Activated CD4-positive, alpha-beta T cell treated with anti-CD3 and anti-CD28 coated beads, Interleukin-10, Interleukin-2, amounts not matched to agents 100 ng/mL and 50 ng/mL, durations not matched to agents 16 hours and 8 hours (primary cell): ENCODE measurements around the gene BABAM2.

ENCODE experiments used
- DNase-seq: peaks from one replicate; pipeline ENCODE4 v3.0.0-alpha.2; 2020

Gene BABAM2

DNA sequence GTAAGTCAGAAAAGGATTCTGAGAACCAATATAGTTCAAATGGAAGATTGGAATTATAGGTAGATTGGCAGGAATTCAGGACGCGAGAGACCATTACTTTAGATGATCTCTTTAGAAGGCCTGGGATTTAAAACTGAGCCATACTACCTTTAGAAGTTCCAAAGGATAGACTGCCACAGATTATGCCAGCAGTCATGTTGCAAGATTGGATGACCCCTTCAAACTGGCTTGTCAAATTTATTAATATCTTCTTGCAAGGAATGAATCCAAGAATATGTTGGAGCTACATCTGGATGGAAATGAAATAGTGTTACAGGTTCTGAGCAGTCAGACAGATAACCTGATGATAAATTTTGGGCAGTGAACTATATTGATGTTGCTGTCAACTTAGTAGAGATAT, 22.0 kb downstream of the BABAM2 start:
- DNase-seq: no peak

DNA sequence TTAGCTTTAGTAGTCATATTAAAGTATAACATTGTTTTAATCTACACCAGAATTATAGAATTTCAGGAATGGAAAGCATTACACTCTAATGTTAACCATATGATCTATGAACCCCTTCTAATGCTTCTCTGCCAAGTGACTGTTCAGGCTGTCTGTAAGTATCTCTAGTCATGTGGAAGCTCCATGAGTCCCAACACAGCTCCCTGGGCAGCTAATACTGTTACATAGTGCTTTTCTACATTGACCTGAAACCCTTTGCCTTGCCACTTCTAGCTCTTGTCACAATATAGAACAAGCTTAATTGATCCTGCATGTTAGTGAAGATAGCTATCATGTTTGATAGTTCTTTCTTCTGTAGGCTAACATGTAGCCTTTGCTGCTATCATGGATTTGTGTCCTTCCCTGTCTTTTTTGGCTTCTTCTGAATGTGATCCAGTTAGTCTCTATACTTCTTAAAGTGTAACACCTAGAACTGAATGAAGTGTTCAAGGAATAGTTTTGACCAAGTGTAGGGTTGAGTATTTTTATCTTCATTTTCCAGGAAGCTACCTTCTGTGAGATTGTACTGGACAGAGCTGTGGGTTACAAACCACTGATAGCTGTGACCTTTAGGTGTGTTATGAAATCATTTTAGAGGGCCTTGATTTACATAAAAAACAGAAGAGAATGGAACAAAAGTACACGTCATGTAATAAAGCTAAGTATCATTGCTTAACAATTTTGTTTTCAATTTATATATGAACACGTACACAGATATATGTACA, 23.7 kb downstream of the BABAM2 start:
- no peak for DNase-seq

DNA sequence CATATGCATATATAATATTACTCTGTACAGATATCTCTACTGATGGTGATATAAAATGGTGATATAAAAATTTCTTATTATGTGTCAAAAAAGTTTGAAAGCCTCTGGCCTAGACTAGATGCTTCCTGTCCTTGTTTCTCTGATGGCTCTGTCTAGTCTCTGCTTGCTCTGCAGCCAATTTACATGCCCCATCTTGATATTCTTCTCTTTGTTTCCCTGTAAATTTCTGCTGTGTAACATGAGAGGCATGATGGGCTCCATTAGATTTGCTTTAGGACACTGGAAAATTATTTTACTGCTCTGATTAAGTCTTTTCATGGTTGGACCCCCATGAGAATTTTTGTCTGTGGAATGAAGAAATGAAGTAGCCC, 24.3 kb downstream of the BABAM2 start:
- DNase-seq: no peak

DNA sequence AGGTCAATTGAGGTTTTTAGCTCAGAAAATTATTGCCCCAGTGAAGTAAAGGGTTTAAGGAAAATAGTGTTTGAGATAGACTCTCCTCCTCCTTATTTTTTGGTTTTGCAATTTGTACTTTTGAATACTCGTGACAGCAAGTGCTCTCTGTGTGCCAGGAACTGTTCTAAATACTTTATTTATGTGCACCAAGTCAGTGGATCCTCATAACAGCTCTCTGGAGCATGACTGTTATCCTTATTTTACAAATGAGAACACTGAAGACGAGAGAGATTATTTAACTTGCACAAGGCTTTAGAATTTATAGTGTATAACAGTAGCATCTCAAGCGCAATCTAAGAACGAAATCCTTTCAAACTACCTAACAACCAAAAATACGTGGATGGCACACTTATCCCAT, 24.7 kb downstream of the BABAM2 start:
- DNase-seq: no peak

DNA sequence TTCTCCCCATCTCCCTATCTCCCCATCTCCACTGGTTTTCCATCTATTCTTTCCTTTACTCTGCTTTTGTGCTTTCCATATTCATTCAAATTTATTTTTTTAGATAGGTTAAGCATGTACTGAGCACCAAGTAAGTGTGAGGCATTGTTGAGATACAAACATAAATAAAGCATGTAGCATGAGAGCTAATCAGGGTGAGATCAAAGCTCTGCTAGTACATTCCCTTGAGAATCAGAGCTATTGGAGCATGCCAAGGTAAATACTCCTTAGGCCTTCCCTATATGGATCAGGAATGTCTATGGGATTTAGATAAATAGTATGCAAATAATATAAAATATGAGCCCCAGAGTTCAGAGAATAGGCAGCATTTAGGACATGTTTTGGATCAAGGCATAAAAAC, 25.3 kb downstream of the BABAM2 start:
- DNase-seq: no peak

DNA sequence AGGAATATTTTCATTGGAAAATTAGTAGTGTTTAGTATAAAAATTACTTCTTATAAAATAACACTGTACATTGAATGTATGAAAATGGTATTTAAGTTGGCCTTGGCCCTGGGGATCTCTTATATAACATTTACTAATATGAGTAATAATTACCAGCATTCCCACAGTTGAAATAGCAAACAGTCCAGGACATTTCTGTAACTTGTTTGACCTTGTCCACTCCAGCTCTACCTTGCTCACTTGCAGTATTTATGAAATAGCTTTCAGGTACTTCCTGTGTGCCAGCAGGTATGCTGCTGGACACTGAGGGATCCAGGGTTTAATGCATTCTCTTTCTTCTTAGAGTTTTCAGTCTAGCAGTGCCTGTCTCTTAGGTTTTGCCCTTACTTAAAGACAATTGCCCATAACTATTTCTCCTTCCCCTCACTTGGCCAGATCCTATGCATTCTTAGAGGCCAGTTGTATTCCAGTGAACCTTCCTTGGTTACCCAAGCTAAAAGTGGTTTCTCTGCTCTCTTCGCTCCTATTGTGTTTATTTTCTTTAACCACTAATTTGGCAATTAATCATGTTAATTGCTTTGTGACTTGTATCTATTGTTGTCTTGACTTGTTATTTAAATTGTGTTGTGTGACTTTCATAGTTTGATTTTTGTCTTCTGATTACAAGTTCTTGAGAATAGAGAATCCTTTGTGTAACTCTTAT, 25.9 kb downstream of the BABAM2 start:
- DNase-seq: no peak

DNA sequence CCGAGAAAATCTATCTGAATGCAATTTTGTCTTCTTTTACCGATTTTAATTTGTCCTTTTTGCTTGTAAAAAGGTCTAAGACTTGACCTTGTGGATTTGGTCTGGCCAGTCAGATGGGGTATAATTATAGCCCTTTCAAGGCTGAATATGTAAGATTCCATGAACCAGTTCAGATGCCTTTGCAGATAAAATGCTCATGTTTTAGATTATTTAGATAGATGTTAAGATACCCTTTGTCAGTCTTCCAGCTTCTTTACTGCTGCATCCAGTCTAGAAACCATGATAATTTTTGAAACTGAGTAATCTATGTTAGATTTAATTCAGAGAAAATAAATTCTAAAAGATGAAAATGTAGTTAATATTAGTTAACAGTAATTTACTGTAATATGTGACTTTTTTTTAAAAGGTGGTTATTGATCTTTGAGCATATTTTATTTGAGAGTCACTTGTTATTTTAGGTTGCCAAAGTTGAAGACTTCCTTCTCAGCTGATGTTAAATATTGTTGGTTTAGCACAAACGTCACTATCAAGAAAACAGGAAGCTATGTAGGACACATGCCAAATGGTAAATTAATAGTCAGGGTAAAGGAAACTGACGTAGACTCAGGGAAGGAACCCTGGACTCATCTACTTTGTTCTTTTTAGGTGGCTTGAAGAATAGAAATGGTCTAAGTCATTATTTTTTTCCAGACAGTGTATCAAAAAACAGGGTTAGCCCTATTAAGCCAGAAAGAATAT, 29.8 kb downstream of the BABAM2 start:
- DNase-seq: no peak

DNA sequence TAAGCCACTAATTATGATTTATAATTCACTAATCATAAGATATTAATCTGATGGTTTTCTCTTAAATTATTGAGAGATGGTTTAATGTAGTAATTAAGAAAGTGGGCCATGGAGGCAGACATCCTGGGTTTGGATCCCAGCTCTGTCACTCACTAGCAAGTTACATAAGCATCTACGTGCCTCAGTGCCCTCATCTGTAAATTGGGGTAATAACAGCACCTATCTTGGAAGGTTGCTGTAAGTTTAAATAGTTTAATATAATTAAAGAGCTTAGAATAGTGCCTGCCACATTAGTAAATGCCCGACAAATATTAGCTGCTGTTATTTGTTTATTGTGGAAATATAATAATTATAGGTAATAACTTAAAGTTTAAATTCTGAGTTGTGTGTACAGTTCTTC, 30.9 kb downstream of the BABAM2 start:
- no peak for DNase-seq

DNA sequence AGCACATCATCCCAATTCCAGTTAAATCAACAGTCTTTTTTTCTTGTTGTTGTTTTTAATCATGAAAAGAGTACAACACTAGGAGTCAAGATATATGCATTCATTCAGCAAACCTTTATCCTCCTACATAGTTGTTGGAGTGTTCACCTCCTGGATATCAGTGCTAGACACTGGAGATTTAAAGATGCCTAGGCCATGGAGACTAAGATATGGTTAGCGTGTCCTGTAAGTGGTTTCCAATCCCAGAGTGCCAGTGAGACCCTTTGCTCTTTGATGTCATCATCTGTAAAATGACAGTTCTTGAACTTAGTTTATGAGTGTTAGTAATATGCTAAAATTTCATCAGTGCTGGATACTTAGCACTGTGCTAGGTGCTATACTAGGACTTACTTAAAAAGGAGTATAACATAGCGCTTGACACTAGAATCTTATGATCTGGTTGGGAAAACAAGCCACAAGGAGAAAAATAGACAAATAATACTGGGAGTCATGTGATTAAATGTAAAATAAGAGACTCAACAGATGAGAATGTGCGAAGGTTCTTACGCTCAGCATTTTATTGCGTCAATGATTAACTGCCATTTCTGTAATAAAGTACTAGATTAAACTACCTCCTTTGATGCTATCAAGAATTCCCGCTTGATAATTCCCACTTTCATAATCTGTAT, 31.5 kb downstream of the BABAM2 start:
- no peak for DNase-seq

DNA sequence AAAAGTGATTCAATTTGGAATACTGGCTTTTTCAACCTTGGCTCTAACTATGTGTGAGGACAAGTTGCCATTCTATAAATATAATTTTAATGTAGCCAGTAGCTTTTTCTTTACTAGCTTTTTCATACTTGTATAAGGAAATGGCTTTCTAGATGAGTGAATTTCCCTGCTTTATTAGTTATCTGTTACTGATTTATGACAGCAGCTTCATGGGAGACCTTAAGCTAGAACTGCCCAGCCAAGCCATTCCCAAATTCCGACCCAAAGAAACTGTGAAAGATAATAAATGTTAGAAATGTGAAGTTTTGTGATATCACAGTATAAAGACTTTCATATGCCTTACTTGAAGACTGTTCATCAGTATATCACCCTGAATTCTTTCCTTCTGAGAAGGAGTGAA, 32.3 kb downstream of the BABAM2 start:
- DNase-seq: no peak

DNA sequence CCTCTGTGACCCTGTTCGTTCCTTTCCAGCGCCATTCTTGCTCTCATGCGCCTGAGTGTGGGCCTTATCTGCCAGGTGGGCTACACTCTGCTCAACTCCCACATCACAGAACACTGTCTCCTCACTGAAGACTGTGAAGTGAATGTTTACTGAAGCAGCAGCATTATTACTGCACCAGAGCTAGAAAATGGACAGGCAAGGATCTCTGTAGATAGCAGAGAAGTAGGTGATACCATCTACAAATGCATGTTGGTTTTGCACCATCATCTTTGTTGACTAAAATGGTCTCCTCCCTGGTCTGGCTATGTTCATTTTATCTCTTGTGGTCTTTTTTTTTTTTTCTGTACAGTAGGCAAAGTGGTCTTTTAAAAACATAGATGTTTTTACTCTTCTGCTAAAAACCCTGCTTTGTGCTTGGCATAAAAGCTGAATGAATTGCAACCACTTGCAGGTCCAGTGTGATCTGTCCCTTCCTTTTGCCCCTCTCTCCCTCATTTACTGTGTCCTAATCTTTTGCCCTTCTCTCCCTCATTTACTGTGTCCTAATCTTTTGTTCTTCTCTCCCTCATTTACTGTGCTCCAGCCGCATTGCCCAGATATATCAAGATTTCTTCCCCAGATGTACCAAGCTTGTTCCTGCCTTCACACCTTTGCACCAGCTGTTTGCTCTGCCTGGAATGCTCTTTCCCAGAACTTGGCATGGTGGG, 35.4 kb downstream of the BABAM2 start:
- DNase-seq: no peak

DNA sequence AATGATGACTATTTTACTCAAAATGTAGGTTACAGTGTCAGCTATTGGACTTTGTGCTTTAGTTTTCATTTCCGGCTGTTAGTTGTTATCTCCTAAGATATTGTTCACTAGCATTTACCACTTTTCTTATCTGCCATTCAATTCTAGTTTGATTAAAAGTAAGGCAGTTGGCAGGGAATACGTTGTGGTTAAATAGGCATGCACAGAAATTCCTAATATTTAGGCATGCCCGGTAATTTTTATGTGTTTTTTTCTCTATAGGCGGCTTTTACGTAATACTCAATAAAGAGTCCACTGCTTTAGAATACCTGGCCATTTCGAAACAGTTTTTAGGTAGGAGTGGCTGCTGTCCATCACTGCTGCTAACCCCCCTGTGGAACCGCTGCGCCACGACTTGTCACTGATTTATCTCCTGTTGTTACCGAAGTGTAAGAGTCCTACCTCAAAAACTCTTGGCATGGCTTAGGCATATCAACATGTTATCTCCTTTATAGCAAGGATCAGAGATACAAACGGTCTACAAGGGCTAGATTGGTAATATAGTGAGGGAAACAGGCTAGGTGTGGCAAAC, 39.5 kb downstream of the BABAM2 start:
- no peak for DNase-seq

DNA sequence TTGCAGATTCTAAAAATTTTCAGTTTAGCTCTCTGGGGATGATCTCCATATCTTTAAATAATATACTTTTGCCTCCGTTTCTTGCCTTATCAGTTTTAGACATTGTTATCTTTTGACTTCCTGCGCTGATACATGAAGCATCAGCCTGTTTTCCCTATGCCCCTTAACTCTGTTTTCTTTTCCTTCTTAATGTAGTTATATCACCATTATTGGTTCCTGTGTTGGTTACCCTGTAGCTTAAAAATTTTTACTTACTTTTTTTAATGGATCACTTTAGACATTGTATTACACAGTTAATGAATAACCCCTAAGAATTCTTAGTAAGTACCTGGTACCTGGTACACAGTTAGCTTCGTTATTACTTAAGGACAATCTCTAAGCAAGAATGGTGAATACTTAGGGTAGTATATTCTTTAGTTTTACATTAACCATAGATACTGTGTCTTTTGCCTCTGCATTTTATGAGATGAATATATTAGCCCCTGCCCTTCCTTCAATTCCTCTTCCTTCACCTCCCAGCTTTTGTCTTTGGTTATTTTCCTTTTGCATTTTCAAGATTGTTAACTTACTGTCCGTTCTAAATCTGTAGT, 40.9 kb downstream of the BABAM2 start:
- DNase-seq: no peak

DNA sequence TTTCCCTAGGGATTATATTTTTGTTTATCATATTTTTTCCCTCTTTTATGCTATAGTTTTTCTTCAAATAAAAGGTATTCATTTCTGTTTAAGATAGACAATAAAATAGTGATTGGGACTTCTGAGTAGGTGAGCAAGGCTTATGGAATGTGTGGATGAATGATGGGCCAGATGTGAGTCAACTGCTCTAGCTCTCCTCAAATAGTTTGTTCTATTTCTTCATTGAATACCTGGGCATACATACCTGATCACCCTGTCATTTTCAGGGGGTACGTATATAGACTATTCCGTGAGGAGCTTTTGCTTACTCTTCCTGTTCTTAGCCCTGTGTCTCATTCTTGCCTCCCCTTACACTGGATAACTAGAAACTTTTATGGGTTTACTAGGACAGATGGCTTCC, 41.9 kb downstream of the BABAM2 start:
- no peak for DNase-seq

DNA sequence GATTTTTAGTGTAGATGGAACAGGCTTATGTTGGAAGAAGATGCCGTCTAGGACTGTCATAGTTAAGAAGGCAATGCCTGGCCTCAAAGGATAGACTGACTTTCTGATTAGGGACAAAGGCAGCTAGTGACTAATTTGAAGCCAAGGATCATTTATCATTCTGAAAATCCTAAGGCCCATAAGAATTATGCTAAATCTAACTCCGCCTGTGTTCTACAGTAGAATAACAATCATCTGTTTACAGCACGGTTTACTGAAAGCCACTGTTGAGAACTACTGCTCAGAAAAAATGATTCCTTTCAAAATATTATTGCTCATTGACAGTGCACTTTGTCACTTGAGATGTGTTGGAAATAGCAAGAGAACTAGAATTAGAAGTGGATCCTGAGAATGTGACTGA, 44.5 kb downstream of the BABAM2 start:
- no peak for DNase-seq

DNA sequence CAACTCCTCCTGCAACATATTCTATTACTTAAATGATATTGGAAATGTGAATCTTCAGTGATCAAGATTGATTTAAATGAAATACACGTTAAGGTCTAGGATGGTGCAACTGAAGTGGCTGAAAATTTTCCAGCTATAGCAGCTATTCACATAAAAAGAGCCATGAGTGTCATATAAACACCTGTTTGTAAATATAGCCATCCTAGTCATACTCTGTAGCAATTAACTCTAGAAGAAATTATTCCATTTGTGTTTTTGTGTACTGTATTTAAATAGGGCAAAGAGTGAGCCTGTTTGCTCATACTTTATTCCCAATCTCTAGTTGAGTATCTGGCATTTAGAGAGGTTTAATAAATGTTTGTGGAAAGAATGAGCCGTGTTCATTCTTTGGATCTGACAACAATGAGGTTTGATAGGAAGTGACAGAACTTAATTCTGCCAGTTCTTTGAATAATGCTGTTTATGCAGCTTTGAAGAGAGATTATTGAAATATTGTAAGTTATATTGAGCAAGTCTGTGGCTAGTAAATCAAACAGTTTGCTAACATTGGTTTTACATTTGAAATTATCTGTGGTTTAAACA, 49.7 kb downstream of the BABAM2 start:
- DNase-seq: no peak

DNA sequence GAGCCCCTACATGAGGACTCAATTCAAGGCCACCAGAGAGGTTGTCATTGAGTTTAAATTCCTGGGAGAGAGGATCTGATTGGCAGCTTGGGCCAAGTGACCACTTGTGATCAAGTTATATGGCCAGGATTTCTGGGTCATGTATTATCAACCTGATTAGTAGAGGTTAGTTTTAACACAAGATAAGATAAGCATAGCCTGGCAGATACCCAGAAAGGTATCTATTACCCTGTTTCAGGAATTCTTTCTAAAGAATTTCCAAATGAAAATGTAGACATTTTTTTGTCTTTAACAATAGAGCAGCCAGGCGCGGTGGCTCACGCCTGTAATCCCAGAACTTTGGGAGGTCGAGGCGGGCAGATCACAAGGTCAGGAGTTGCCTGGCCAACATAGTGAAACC, 50.5 kb downstream of the BABAM2 start:
- DNase-seq: no peak

DNA sequence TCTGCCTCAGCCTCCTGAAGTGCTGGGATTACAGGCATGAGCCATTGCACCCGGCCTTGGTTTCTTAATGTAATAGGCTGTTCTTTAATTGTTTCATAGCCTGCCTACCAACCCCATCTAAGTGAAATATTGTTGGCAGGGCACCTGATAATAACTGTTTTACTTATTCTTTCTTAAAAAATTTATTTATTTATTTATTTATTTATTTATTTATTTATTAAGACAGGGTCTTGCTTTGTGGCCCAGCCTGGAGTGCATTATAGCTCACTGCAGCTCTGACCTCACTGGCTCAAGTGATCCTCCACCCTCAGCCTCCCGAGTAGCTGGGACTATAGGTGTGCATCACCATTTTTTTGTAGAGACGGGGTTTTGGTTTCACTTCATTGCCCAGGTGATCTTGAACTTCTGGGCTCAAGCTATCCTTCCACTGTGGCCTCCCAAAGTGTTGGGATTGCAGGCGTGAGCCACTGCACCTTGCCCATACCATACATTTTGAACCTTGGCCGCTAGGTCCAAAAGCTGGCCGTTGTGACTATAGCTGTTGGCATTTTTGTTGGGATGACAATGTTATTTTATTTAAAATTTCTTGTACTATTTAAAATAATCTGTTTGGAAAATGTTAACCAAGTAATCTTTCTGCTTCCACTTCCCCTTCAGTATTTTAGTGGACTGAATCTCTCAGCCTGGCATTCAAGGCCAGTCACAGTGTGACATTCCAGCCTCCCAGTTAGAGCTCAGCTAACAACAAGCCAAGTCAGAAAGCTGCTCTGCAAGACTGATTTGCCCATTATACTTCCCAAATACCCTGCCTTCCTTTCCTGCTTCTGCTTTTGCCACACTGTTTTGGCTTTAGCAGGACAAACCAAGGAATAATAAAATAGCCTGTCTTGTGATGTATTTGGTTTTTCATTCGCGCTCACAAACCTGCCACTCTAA, 52.4 kb downstream of the BABAM2 start:
- no peak for DNase-seq

DNA sequence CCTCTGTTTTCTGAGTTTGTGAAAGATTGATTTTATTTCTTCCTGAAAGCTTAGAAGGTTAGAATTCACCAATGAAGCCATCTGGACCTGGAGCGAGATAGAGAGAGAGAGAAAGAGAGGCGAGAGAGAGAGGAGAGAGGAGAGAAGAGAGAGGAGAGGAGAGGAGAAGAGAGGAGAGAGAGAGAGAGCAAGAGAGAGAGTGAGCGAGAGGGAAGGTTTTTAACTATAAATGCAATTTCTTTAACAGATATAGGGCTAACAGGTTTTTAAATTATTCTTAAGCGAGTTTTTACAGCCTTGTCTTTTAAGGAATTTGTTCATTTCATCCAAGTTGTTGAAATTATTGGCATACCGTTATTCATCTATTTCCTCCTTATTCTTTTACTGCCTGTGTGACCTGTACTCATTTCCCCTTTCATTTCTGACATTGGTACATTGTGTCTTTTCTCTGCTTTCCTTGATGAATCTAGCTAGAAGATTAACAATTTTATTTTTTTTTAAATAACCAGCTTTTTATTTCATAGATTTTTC, 56.1 kb downstream of the BABAM2 start:
- no peak for DNase-seq

DNA sequence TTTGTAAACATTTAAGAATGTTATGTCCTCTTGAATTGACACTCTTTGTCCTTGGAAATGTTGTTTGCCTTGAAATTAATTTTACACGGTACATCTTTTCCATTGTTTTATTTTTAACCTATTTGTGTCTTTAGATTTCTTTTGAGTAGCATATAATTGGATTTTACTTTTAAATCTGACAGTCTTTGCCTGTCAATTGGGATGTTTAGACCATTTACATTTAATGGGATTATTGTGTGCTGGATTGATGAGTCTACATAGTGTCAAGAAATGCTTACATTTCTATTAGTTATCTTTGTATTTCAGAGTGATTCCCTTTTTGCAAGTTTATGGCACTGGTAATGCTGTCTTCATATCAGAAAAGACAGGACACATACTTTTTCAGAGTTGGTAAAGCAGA, 61.5 kb downstream of the BABAM2 start:
- DNase-seq: no peak
